Measurements from ENCODE around the gene SLC17A6. TPM values are rescaled to one million over a fixed set of nuclear protein-coding genes. Genes with fewer than 3 reads are reported as not detected.
A peak's percentile ranks its signal among the peaks of the same experiment; 100 is the strongest.

SLC17A6 gene
- total RNA-seq, 1 experiment from 2014 or later, result 0.24 TPM

GRCh38 chr11:22346282-22346681 lies 8.1 kb downstream of the SLC17A6 start:
- ATAC-seq (peak; percentile 3; the same call in 1 of the 2 replicates), DNase-seq (ENCODE audit: low spot score) (no peak)
- ChIA-PET CTCF (interaction anchor here (1.4 kb wide), 1 partner anchor 25 kb away, joined by 3 read pairs; no protein-coding TSS in a partner anchor), POLR2A (no interaction called here)
- H3K36me3 Mint-ChIP-seq, result no peaks in the 10 kb centered on the region
- no peak overlapping the region for H3K4me3 Mint-ChIP-seq
- H3K9me3 Mint-ChIP-seq, result no peaks in the 10 kb centered on the region
- H3K27me3 Mint-ChIP-seq (ENCODE audit: low read depth), result peaks cover 38% of the 10 kb centered on the region
- TF ChIP-seq SMAD4 (CRISPR knock-in tag; IDR thresholded peaks at IDR 0.05), result no peak
- no peak for TF ChIP-seq ZNF121 (CRISPR knock-in tag; IDR thresholded peaks at IDR 0.05)
- no peak for TF ChIP-seq IRF2 (CRISPR knock-in tag; IDR thresholded peaks at IDR 0.05; ENCODE audit: borderline replicate concordance, low read depth)
- no peak for TF ChIP-seq ZNF532 (CRISPR knock-in tag; IDR thresholded peaks at IDR 0.05; ENCODE audit: borderline replicate concordance)
- TF ChIP-seq NFYB (CRISPR knock-in tag; conservative IDR thresholded peaks at IDR 0.05; ENCODE audit: low read depth), result no peak
- no peak for TF ChIP-seq NFATC4 (CRISPR knock-in tag; IDR thresholded peaks at IDR 0.05)
- TF ChIP-seq ZNF281 (CRISPR knock-in tag; IDR thresholded peaks at IDR 0.05), result no peak
- no peak for TF ChIP-seq ELF4 (CRISPR knock-in tag; IDR thresholded peaks at IDR 0.05; ENCODE audit: low read depth)
- no peak for TF ChIP-seq ZNF219 (CRISPR knock-in tag; IDR thresholded peaks at IDR 0.05; ENCODE audit: borderline replicate concordance)
- no peak for TF ChIP-seq HMGXB4 (CRISPR knock-in tag; IDR thresholded peaks at IDR 0.05)
- no peak for TF ChIP-seq AR (CRISPR knock-in tag; IDR thresholded peaks at IDR 0.05)
- TF ChIP-seq CTCF (IDR thresholded peaks at IDR 0.05), result no peak
- no peak for TF ChIP-seq ZBTB21 (CRISPR knock-in tag; IDR thresholded peaks at IDR 0.05; ENCODE audit: borderline replicate concordance)
- TF ChIP-seq E2F5 (CRISPR knock-in tag; IDR thresholded peaks at IDR 0.05), result no peak
- no peak for TF ChIP-seq CBFB (CRISPR knock-in tag; IDR thresholded peaks at IDR 0.05; ENCODE audit: low read depth)
- no peak for TF ChIP-seq MYBL2 (CRISPR knock-in tag; IDR thresholded peaks at IDR 0.05)
- TF ChIP-seq CREB1 (CRISPR knock-in tag; IDR thresholded peaks at IDR 0.05), result no peak
- 0 out of 2 replicates have a peak overlapping the region, but pooled peaks have one; percentile 31 for H3K27ac Mint-ChIP-seq
- peaks cover 40% of the 10 kb centered on the region for H3K4me1 Mint-ChIP-seq
